Measurements from ENCODE around the gene KCP.

The KCP gene

GRCh38 chr7:128878226-128879105, 32.0 kb downstream of the KCP start:
- no peak overlapping the region for H3K27ac ChIP-seq (ENCODE audit: insufficient read depth, low read depth, low read length, poor library complexity, severe bottlenecking)
- no peaks in the 10 kb centered on the region for H3K36me3 ChIP-seq (ENCODE audit: control insufficient read depth, insufficient read depth, low read length)
- 94% methylated on average over 14 of the region's 14 CpGs for WGBS, 2 experiments
- H3K27me3 ChIP-seq (ENCODE audit: control insufficient read depth, insufficient read depth, low read length, poor library complexity, severe bottlenecking), result no peaks in the 10 kb centered on the region
- H3K4me3 ChIP-seq (ENCODE audit: insufficient read depth, low read depth, low read length), result no peak overlapping the region
- no peaks in the 10 kb centered on the region for H3K4me1 ChIP-seq (ENCODE audit: control insufficient read depth, insufficient read depth, low read length)
- no peaks in the 10 kb centered on the region for H3K9me3 ChIP-seq (ENCODE audit: control insufficient read depth, low read length)

DNA sequence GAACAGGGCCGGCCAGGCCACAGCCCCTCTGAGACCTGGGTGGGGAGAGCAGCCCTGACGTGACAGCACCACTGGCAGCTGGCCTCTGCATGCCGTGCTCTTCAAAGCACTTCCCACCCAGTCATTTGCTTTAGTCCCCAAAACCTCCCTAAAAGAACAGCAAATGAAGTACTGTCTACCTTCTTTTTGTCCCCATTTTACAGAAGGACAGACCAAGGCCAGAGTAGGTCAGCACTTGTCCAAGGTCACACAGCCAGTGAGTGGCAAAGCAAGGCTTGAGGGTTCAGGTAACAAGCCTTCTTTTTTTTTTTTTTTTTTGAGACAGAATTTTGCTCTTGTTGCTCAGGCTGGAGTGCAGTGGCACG, 32.8 kb downstream of the KCP start:
- Histone ChIP-seq H3K27me3 (ENCODE audit: control insufficient read depth, insufficient read depth, low read length, poor library complexity, severe bottlenecking) (no peaks in the 10 kb centered on the region), H3K4me3 (ENCODE audit: insufficient read depth, low read depth, low read length) (no peak overlapping the region), H3K27ac (ENCODE audit: insufficient read depth, low read depth, low read length, poor library complexity, severe bottlenecking) (no peak overlapping the region), H3K4me1 (ENCODE audit: control insufficient read depth, insufficient read depth, low read length) (no peaks in the 10 kb centered on the region), H3K9me3 (ENCODE audit: control insufficient read depth, low read length) (no peaks in the 10 kb centered on the region), H3K36me3 (ENCODE audit: control insufficient read depth, insufficient read depth, low read length) (no peaks in the 10 kb centered on the region)
- 90 to 92% methylated on average over 4 of the region's 4 CpGs for WGBS, 2 experiments

GRCh38 chr7:128876978-128877755, 33.3 kb downstream of the KCP start:
- Histone ChIP-seq H3K27ac (ENCODE audit: insufficient read depth, low read depth, low read length, poor library complexity, severe bottlenecking) (no peak overlapping the region), H3K4me1 (ENCODE audit: control insufficient read depth, insufficient read depth, low read length) (no peaks in the 10 kb centered on the region), H3K36me3 (ENCODE audit: control insufficient read depth, insufficient read depth, low read length) (no peaks in the 10 kb centered on the region), H3K27me3 (ENCODE audit: control insufficient read depth, insufficient read depth, low read length, poor library complexity, severe bottlenecking) (peaks cover 1% of the 10 kb centered on the region), H3K9me3 (ENCODE audit: control insufficient read depth, low read length) (no peaks in the 10 kb centered on the region), H3K4me3 (ENCODE audit: insufficient read depth, low read depth, low read length) (no peak overlapping the region)
- WGBS, 2 experiments, result 94% methylated on average over 32 of the region's 32 CpGs

GRCh38 chr7:128876586-128876977, 33.9 kb downstream of the KCP start:
- H3K4me1 ChIP-seq (ENCODE audit: control insufficient read depth, insufficient read depth, low read length), result no peaks in the 10 kb centered on the region
- peaks cover 6% of the 10 kb centered on the region for H3K27me3 ChIP-seq (ENCODE audit: control insufficient read depth, insufficient read depth, low read length, poor library complexity, severe bottlenecking)
- 89 to 93% methylated on average over 5 of the region's 5 CpGs for WGBS, 2 experiments
- H3K36me3 ChIP-seq (ENCODE audit: control insufficient read depth, insufficient read depth, low read length), result no peaks in the 10 kb centered on the region
- H3K27ac ChIP-seq (ENCODE audit: insufficient read depth, low read depth, low read length, poor library complexity, severe bottlenecking), result no peak overlapping the region
- no peaks in the 10 kb centered on the region for H3K9me3 ChIP-seq (ENCODE audit: control insufficient read depth, low read length)
- H3K4me3 ChIP-seq (ENCODE audit: insufficient read depth, low read depth, low read length), result no peak overlapping the region

GRCh38 chr7:128876127-128876526, 34.4 kb downstream of the KCP start:
- Histone ChIP-seq H3K4me1 (ENCODE audit: control insufficient read depth, insufficient read depth, low read length) (no peaks in the 10 kb centered on the region), H3K9me3 (ENCODE audit: control insufficient read depth, low read length) (no peaks in the 10 kb centered on the region), H3K4me3 (ENCODE audit: insufficient read depth, low read depth, low read length) (no peak overlapping the region), H3K27ac (ENCODE audit: insufficient read depth, low read depth, low read length, poor library complexity, severe bottlenecking) (no peak overlapping the region), H3K27me3 (ENCODE audit: control insufficient read depth, insufficient read depth, low read length, poor library complexity, severe bottlenecking) (peaks cover 10% of the 10 kb centered on the region), H3K36me3 (ENCODE audit: control insufficient read depth, insufficient read depth, low read length) (no peaks in the 10 kb centered on the region)
- 88 to 91% methylated on average over 3 of the region's 3 CpGs for WGBS, 2 experiments

DNA sequence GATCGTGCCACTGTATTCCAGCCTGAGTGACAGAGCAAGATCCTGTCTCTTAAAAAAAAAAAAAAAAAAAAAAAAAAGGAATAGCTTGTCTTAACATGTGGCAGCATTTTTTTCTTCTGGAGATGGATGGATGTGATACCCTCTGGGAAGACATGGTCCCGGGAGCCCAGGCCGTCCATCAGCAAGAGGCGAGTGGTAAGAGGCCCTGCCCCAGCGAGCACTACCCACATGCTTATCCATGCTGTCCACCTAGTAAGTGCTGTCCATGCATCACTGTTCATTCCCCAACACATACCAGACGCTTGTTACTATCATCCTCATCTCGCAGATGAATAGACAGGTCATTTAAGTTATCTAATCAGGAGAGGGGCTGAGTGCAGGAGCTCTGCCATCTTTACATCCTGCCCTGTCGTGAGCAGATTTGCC, 35.0 kb downstream of the KCP start:
- 93% methylated on average over 8 of the region's 8 CpGs for WGBS, 2 experiments
- no peaks in the 10 kb centered on the region for H3K9me3 ChIP-seq (ENCODE audit: control insufficient read depth, low read length)
- no peak overlapping the region for H3K27ac ChIP-seq (ENCODE audit: insufficient read depth, low read depth, low read length, poor library complexity, severe bottlenecking)
- no peaks in the 10 kb centered on the region for H3K36me3 ChIP-seq (ENCODE audit: control insufficient read depth, insufficient read depth, low read length)
- H3K4me3 ChIP-seq (ENCODE audit: insufficient read depth, low read depth, low read length), result no peak overlapping the region
- H3K4me1 ChIP-seq (ENCODE audit: control insufficient read depth, insufficient read depth, low read length), result no peaks in the 10 kb centered on the region
- H3K27me3 ChIP-seq (ENCODE audit: control insufficient read depth, insufficient read depth, low read length, poor library complexity, severe bottlenecking), result peaks cover 16% of the 10 kb centered on the region

DNA sequence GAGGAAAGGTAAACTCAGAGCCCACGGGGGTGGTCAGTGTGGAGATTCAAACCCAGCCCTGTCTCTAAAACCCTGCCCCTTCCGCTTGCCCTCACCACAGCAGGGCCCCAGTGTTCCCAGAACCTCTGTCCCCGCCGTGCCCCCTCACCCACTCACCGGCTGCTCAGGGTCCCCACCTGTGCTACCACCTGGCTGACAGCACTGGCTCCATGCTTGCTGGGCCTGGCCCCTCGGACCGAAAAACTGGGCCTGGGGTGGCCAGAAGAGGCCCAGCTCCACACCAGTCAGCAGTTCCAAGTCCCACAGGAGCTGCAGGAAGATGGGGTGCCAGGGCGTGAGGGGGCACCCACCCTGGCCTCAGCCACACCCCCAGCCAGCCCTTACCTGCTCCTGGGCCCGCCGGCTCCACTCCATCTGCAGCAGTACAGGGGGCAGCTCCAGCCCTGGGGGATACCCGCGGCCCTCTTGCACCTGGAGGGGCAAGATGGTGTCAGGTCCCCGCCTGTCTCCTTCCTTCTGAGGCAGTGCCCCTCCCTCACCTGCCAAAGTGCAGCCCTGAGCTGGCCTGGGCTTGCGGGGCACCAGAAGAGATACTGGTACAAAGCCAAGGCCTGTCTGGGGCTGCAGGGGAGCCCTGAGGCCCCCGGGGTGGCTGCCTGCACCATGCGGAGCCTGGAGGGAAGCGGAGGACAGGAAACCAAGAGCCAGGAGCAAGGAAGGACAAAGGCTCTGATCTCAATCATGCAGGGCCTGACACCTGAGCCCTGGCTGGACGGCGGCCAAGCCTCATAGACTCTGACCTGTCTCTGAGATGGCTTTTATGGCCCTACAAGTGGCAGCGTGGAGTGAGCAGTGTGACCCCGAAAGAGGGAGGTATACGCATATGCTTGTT, 36.1 kb downstream of the KCP start:
- H3K27ac ChIP-seq (ENCODE audit: insufficient read depth, low read depth, low read length, poor library complexity, severe bottlenecking), result no peak overlapping the region
- no peak overlapping the region for H3K4me3 ChIP-seq (ENCODE audit: insufficient read depth, low read depth, low read length)
- no peaks in the 10 kb centered on the region for H3K4me1 ChIP-seq (ENCODE audit: control insufficient read depth, insufficient read depth, low read length)
- H3K27me3 ChIP-seq (ENCODE audit: control insufficient read depth, insufficient read depth, low read length, poor library complexity, severe bottlenecking), result peaks cover 28% of the 10 kb centered on the region
- 89 to 91% methylated on average over 22 of the region's 22 CpGs for WGBS, 2 experiments
- no peaks in the 10 kb centered on the region for H3K36me3 ChIP-seq (ENCODE audit: control insufficient read depth, insufficient read depth, low read length)
- H3K9me3 ChIP-seq (ENCODE audit: control insufficient read depth, low read length), result no peaks in the 10 kb centered on the region

GRCh38 chr7:128873234-128873633, 37.3 kb downstream of the KCP start:
- WGBS, 2 experiments, result 83 to 86% methylated on average over 9 of the region's 9 CpGs
- Histone ChIP-seq H3K27me3 (ENCODE audit: control insufficient read depth, insufficient read depth, low read length, poor library complexity, severe bottlenecking) (peaks cover 39% of the 10 kb centered on the region), H3K36me3 (ENCODE audit: control insufficient read depth, insufficient read depth, low read length) (no peaks in the 10 kb centered on the region)

DNA sequence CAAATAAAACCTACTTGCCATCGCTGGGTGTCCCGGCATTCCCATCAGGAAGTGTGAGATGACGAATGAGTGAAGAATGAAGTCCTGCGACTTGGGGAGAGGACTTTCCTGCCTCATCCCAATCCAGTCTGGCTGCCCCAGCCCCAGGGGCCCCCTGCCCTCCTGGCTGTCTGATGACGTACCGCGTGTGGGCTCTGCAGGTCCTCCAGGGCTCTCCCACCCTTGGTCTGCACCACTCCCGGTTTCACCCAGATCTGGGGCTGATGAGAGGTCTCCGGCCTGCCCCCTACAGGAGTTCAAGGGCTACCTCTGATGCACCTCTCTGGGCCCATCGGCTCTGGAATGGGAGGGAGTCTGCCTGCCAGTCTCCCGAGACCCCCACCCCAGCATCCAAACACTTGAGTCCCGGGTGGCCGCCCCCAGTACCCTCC, 38.1 kb downstream of the KCP start:
- 68 to 70% methylated on average over 13 of the region's 13 CpGs for WGBS, 2 experiments
- Histone ChIP-seq H3K4me1 (ENCODE audit: control insufficient read depth, insufficient read depth, low read length) (peaks cover 8% of the 10 kb centered on the region), H3K27me3 (ENCODE audit: control insufficient read depth, insufficient read depth, low read length, poor library complexity, severe bottlenecking) (peaks cover 47% of the 10 kb centered on the region), H3K27ac (ENCODE audit: insufficient read depth, low read depth, low read length, poor library complexity, severe bottlenecking) (no peak overlapping the region), H3K9me3 (ENCODE audit: control insufficient read depth, low read length) (no peaks in the 10 kb centered on the region), H3K36me3 (ENCODE audit: control insufficient read depth, insufficient read depth, low read length) (no peaks in the 10 kb centered on the region), H3K4me3 (ENCODE audit: insufficient read depth, low read depth, low read length) (no peak overlapping the region)

More at GRCh38 chr7:128873234-128873633, 37.3 kb downstream of the KCP start:
- no peaks in the 10 kb centered on the region for H3K9me3 ChIP-seq (ENCODE audit: control insufficient read depth, low read length)
- H3K27ac ChIP-seq (ENCODE audit: insufficient read depth, low read depth, low read length, poor library complexity, severe bottlenecking), result no peak overlapping the region
- no peak overlapping the region for H3K4me3 ChIP-seq (ENCODE audit: insufficient read depth, low read depth, low read length)
- peaks cover 7% of the 10 kb centered on the region for H3K4me1 ChIP-seq (ENCODE audit: control insufficient read depth, insufficient read depth, low read length)

All from ectodermal cell (in vitro differentiated cells).